Muscle layer of duodenum (tissue), 2 donors: ENCODE measurements around the gene NUP88.
"Not testable (repeated sequence)": the region's sequence is repeated elsewhere in the genome, so short reads cannot be mapped to it uniquely, and the experiment has no call there.

Source experiments
- H3K27ac ChIP-seq: one replicate; pipeline ENCODE4 v1.7.0; 2013; ENCODE audit warnings: mild to moderate bottlenecking, low read length
- H3K27me3 ChIP-seq: one replicate; pipeline ENCODE4 v1.7.0; 2013; ENCODE audit warnings: low read depth, mild to moderate bottlenecking, control low read depth, low read length
- H3K36me3 ChIP-seq, 2 donors: one replicate each; pipeline ENCODE4 v1.7.0; 2013; ENCODE audit warnings: low read length in 2 of 2, control low read depth in 1 of 2, mild to moderate bottlenecking in 1 of 2; ENCODE audit not compliant: insufficient read depth in 2 of 2, control insufficient read depth in 1 of 2
- H3K4me1 ChIP-seq, 2 donors: one replicate each; pipeline ENCODE4 v1.7.0; 2013; ENCODE audit warnings: low read length in 2 of 2, mild to moderate bottlenecking in 2 of 2, control low read depth in 1 of 2, moderate library complexity in 1 of 2; ENCODE audit not compliant: insufficient read depth in 2 of 2, control insufficient read depth in 1 of 2
- H3K4me3 ChIP-seq, 2 donors: one replicate each; pipeline ENCODE4 v1.7.0; 2013; ENCODE audit warnings: low read length in 2 of 2, low read depth in 1 of 2, mild to moderate bottlenecking in 1 of 2
- H3K9me3 ChIP-seq, 2 donors: one replicate each; pipeline ENCODE4 v1.7.0; 2013; ENCODE audit warnings: low read length in 2 of 2, control low read depth in 1 of 2, mild to moderate bottlenecking in 1 of 2; ENCODE audit not compliant: control insufficient read depth in 1 of 2
- donor health status: healthy.

NUP88 gene

DNA sequence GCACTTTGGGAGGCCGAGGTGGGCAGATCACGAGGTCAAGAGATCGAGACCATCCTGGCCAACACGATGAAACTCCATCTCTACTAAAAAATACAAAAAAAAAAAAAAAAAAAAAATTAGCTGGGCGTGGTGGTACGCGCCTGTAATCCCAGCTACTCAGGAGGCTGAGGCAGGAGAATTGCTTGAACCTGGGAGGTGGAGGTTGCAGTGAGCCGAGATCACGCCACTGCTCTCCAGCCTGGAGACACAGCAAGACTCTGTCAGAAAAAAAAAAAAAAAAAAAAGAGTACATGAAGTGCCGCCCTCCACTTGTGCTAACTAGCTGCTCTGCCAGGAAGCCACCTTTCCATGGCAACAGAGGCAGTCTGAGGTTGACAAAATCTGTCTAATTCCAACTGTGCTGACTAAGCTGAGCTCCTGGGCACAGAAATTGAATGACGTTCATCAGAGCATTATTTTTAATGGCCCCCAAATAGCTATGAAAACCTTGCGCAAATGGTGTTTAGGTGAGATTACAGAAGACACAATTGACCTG lies 16.4 kb upstream of the NUP88 start:
- not testable (repeated sequence) for H3K4me3 ChIP-seq, H3K27ac ChIP-seq, H3K9me3 ChIP-seq, H3K27me3 ChIP-seq
- Histone ChIP-seq H3K36me3 (peaks cover 55 to 56% of the 10 kb centered on the region in 2 donors), H3K4me1 (peaks cover 0 to 20% of the 10 kb centered on the region in 2 donors)

DNA sequence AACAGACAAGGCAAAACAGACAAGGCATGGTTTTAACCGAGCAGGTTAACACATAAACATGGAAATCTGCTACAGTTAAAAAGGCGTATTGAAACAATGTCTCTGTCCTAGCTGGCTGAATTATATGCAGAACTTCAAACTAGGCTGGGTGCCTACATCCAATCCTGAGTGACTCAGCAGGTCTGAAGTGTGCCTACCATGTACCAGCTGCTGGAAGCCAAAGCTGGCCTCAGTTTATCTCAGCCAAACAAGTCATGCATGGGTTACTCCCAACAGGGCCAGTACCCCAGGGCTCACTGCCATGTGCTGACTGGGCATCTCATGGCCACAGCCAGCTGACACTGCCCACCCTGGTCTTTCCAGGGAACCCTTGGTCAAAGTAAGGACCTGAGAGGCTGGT lies 15.5 kb upstream of the NUP88 start:
- Histone ChIP-seq H3K27me3 (no peaks in the 10 kb centered on the region), H3K9me3 (no peaks in the 10 kb centered on the region), H3K36me3 (peaks cover 60 to 62% of the 10 kb centered on the region in 2 donors), H3K27ac (no peak overlapping the region), H3K4me1 (peaks cover 0 to 20% of the 10 kb centered on the region in 2 donors), H3K4me3 (no peak overlapping the region)

DNA sequence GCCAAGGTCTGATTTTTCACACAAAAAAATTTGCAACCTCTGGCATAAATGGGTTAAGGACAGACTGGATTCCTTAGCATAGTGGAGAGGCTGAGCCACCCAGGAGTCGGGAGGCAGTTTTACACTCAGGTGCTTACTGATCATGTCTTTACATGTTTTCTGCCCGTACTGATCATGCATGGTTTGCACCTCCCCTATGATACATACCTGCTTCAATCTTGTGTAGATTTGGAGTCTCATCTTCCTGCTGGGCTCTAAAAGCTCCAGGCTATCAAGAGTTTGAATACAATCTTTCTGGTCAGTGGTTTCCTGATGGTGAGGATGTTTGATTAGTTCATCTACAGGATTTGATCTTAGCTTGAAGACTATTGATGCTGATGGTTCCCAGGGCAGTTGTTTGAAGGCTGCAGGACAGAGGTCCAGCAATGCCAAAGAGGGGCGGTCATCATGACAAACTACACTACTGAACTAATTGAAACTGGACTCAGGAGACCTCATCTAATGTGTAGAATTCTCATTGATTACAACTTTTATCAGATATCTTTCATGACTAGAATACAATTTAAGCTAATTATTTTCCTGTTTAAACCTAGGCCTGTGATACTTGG lies 12.6 kb upstream of the NUP88 start:
- H3K27me3 ChIP-seq, result no peaks in the 10 kb centered on the region
- H3K4me1 ChIP-seq, result peaks cover 0 to 8% of the 10 kb centered on the region in 2 donors
- H3K27ac ChIP-seq, result no peak overlapping the region
- H3K36me3 ChIP-seq, result peaks cover 76 to 85% of the 10 kb centered on the region in 2 donors
- no peak overlapping the region for H3K4me3 ChIP-seq
- no peaks in the 10 kb centered on the region for H3K9me3 ChIP-seq

DNA sequence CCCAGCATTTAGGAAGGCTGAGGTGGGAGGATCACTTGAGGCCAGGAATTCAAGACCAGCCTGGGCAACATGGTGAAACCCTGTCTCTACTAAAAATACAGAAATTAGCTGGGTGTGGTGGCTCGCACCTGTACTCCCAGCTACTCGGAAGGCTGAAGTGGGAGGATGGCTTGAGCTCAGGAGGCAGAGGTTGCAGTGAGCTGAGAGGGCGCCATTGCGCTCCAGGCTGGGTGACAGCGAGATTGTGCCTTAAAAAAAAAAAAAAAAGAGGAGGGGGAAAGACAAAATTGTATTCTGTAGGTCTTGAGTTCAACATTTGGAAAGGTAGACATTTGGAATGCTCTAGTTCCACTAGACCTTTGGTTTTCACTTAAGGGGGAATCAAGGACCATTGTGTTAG lies 11.8 kb upstream of the NUP88 start:
- H3K27ac ChIP-seq, H3K4me3 ChIP-seq, H3K9me3 ChIP-seq, H3K4me1 ChIP-seq, H3K27me3 ChIP-seq: not testable (repeated sequence)
- H3K36me3 ChIP-seq, result peaks cover 75 to 80% of the 10 kb centered on the region in 2 donors

DNA sequence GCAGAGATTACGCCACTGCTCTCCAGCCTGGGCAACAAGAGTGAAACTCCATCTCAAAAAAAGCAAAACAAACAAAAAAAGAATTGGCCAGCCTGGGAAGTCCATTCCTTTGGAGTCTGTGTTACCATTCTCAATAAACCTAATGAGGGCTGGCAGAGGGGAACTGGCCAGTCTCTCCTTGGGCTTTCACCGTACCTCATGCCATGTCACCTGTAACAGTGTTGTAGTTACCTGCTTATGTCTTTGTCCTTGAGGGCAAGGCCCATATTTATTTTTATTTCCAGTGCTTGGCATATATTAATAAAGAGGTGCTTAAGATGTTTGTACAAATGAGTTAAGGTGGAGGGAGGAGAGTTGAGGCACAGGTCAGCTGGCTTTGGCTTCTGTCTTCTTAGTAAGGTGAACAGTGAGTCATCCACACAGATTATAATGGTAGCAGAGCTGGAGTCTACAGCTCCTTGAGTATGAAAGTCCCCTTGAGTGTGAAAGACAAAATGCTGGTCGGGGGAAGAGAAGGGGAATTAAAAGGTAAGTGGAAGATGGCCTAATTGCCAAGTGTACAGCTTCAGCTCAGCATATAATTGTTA lies 11.0 kb upstream of the NUP88 start:
- Histone ChIP-seq H3K4me3 (no peak overlapping the region), H3K4me1 (no peaks in the 10 kb centered on the region), H3K27me3 (no peaks in the 10 kb centered on the region), H3K9me3 (no peaks in the 10 kb centered on the region), H3K36me3 (peaks cover 79 to 86% of the 10 kb centered on the region in 2 donors), H3K27ac (no peak overlapping the region)

DNA sequence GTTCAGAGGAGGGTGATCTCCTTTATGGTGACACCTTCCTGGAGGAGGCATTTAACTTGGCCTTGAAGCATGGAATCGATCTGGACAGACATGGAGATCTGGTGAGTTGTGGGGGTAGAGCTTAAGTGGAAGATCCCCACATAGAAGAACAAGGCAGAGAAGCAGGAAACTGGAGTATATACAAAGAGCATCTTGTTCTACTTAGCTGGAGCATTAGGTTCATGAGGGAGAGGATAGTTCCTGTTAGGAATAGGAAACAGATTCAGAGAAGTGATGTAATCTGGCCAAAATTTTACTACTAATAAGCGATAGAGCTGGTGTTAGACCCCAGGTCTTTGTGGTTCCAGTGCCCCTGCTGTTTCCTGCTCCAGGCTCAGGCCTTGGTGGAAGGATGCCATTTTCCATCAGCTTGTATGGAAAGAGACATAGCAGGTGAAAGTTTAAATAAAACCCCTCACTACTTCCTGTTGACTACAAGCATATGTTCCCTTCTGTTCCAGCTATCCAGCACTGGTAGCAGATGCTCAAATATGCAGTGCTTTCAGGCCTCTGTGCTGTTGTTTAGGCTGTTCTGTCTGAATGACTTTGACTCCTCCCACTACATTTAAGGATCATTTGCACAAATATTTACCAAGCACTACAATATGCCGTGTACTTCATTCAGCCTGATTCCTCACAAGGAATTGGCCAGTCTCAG lies 9.9 kb upstream of the NUP88 start:
- H3K4me1 ChIP-seq, result no peaks in the 10 kb centered on the region
- no peaks in the 10 kb centered on the region for H3K27me3 ChIP-seq
- H3K27ac ChIP-seq, result no peak overlapping the region
- H3K36me3 ChIP-seq, result peaks cover 78 to 88% of the 10 kb centered on the region in 2 donors
- no peaks in the 10 kb centered on the region for H3K9me3 ChIP-seq
- no peak overlapping the region for H3K4me3 ChIP-seq

DNA sequence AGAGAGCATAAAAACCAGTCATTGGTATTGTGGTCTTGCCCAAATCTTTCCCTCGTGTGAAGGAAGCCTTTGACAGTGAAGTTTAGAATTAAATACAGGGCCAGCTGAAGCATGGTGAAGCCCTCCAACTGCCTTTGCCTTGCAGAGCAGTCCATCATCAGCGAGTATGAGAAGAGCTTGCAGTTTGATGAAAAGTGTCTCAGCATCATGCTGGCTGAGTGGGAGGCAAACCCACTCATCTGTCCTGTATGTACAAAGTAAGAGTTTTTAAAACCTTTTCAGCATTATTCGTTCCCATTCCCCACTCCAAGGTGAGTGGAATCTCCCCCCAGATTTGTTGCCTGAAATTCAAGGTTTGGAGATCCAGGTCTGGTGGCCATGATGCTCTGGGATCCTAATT lies 6.4 kb upstream of the NUP88 start:
- Histone ChIP-seq H3K9me3 (no peaks in the 10 kb centered on the region), H3K36me3 (peaks cover 56 to 75% of the 10 kb centered on the region in 2 donors), H3K4me1 (peaks cover 0 to 8% of the 10 kb centered on the region in 2 donors), H3K4me3 (no peak overlapping the region), H3K27me3 (no peaks in the 10 kb centered on the region), H3K27ac (no peak overlapping the region)

DNA sequence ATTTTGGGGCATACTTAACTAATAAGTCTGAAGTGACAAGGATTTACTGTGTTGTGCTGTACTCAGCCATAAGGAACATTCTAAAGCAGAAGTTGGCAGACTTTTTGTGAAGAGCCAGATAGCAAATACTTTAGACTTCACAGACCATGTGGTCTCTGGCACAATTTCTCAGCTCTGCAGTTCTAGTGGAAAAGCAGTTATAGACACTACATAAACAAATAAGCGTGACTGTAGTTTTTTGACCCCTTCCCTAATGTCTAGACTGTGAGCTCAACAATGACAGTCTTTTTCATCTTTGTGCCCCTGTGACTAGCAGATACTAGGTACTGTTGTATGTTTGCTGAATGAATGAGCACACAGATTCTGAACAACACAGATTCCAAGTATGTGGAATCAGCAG lies 5.4 kb upstream of the NUP88 start:
- H3K4me3 ChIP-seq, result no peak overlapping the region
- no peaks in the 10 kb centered on the region for H3K27me3 ChIP-seq
- H3K27ac ChIP-seq, result no peak overlapping the region
- no peaks in the 10 kb centered on the region for H3K9me3 ChIP-seq
- H3K36me3 ChIP-seq, result peaks cover 50 to 70% of the 10 kb centered on the region in 2 donors
- peaks cover 0 to 11% of the 10 kb centered on the region in 2 donors for H3K4me1 ChIP-seq

DNA sequence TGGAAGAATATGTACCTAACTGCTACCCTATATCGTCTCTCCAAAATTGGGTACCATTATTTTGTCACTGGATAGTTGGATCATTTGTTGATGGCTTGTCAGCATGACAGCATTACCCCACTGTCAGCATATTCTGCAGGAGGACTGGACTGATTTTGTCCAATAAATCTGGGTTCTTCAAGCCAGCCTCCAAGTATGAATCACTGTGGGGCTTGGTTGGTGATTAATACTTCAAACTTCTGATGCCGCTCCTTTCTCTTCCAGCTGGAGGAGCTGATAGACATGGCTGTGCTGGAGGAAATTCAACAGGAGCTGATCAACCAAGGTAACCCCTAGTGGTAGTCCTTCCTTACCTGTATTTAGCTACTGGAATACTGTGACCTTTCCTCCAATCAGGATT lies 3.0 kb upstream of the NUP88 start:
- peaks cover 29 to 50% of the 10 kb centered on the region in 2 donors for H3K36me3 ChIP-seq
- peaks cover 0 to 21% of the 10 kb centered on the region in 2 donors for H3K4me1 ChIP-seq
- H3K4me3 ChIP-seq, result no peak overlapping the region
- H3K27ac ChIP-seq, result no peak overlapping the region
- no peaks in the 10 kb centered on the region for H3K9me3 ChIP-seq
- H3K27me3 ChIP-seq, result no peaks in the 10 kb centered on the region

DNA sequence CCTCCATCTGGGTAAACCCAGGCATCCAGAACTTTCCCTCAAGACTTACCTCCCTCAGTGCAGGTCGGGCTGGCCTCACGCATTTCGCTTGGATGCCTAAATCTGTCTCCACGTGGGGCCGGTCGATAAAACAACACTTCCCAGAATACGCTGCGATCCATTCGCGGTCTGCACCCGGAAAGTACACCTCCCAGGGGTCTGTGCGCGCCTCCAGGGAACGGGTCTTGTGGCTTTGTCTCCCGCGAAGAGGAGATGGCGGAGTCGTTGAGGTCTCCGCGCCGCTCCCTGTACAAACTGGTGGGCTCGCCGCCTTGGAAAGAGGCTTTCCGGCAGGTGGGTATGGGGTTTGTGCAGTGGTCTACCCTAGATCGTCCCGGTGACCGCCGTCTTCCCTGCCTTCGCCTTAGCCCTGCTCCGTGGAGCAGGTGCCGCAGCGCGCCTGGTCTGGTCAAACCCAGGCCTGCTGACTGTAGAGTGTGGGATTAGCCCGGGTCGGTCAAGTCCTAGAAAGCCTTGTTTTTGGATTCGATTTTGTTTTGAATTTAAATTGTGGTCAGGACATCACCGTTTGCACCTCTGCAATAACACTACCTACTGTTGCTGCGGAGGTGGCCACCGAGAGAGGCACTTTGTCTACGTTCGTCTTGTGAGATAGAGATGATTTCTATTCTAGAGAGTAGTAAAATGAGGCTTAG lies 644 bp upstream of the NUP88 start, which contains the start of gene RPAIN:
RPAIN (plus strand) TSS at position 224 of the 695 bp plus-strand sequence; CDS start at position 253, 29 bp downstream.
- no peaks in the 10 kb centered on the region for H3K9me3 ChIP-seq
- no peaks in the 10 kb centered on the region for H3K27me3 ChIP-seq
- peaks cover 0 to 25% of the 10 kb centered on the region in 2 donors for H3K4me1 ChIP-seq
- H3K4me3 ChIP-seq, result peak within 1 kb of the TSS; percentile 86 to 98
- H3K36me3 ChIP-seq, result peaks cover 23 to 39% of the 10 kb centered on the region in 2 donors
- peak within 1 kb of the TSS; percentile 96 for H3K27ac ChIP-seq

DNA sequence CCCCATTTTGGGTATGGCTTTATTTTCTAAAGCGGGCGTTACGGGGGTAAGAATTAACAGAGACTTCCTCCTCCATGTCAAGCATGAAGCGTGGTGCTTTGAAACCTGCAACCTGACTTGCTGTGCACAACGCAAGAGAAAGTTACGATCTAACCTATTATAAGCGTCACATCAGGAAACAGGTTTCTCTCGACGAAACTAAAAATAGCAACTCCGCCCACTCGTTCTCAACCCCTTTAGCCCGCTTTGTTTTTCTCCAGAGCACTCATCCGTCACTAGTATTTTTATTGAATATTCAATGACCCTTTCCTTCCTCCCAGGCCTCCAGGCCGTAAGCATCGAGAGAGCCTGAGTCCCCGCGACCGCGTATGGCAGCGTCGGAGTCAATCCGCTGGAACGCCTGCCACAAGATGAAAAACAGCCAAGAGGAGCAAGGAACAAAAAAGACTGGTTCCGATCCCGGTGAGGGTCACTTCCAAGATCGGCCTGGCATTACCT lies 555 bp downstream of the NUP88 start:
- H3K36me3 ChIP-seq, result peaks cover 21 to 34% of the 10 kb centered on the region in 2 donors
- no peaks in the 10 kb centered on the region for H3K27me3 ChIP-seq
- no peaks in the 10 kb centered on the region for H3K9me3 ChIP-seq
- H3K4me3 ChIP-seq, result peak overlapping the region; percentile 86 to 98
- peaks cover 0 to 25% of the 10 kb centered on the region in 2 donors for H3K4me1 ChIP-seq
- H3K27ac ChIP-seq, result peak overlapping the region; percentile 96
